Hepatocyte (in vitro differentiated cells): ENCODE measurements around the gene VMAC.

ENCODE experiments used
- EZH2phosphoT487 ChIP-seq: fragments of 200-600 bp; sonication (generic); IDR thresholded peaks from one replicate; pipeline ENCODE4 v1.6.1; 2018; ENCODE audit warnings: antibody characterized with exemption, mild to moderate bottlenecking, low read depth, moderate library complexity; ENCODE audit not compliant: unreplicated experiment, severe bottlenecking
- TF ChIP-seq, protein P1 (sequence below): fragments of 200-600 bp; sonication (generic); IDR thresholded peaks from 2 replicates; pipeline ENCODE4 v1.5.1; 2016; ENCODE audit warnings: antibody characterized with exemption, mild to moderate bottlenecking; ENCODE audit not compliant: poor library complexity

- TF ChIP-seq, protein P1, sequence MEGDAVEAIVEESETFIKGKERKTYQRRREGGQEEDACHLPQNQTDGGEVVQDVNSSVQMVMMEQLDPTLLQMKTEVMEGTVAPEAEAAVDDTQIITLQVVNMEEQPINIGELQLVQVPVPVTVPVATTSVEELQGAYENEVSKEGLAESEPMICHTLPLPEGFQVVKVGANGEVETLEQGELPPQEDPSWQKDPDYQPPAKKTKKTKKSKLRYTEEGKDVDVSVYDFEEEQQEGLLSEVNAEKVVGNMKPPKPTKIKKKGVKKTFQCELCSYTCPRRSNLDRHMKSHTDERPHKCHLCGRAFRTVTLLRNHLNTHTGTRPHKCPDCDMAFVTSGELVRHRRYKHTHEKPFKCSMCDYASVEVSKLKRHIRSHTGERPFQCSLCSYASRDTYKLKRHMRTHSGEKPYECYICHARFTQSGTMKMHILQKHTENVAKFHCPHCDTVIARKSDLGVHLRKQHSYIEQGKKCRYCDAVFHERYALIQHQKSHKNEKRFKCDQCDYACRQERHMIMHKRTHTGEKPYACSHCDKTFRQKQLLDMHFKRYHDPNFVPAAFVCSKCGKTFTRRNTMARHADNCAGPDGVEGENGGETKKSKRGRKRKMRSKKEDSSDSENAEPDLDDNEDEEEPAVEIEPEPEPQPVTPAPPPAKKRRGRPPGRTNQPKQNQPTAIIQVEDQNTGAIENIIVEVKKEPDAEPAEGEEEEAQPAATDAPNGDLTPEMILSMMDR = no peak
- TF ChIP-seq EZH2phosphoT487 = no peak
Measured at GRCh38 chr19:5950741-5951140, 46.1 kb downstream of the VMAC start.
